SK-N-MC (cell line): ENCODE data around the gene POMT1.

ENCODE experiments used
- DNase-seq: peaks from one replicate; pipeline ENCODE4 v3.0.0-alpha.2; 2011; ENCODE audit warnings: low read depth, low spot score
- H3K27ac ChIP-seq: fragments of 200-600 bp; sonication (generic); 2 replicates; pipeline ENCODE4 v1.5.1; 2016; ENCODE audit warnings: mixed run types
- H3K36me3 ChIP-seq: fragments of 200-600 bp; sonication (generic); 2 replicates; pipeline ENCODE4 v1.6.1; 2017; ENCODE audit warnings: antibody characterized with exemption, low read length, mixed read lengths; ENCODE audit not compliant: insufficient read depth
- H3K4me3 ChIP-seq: fragments of 200-600 bp; sonication (generic); 2 replicates; pipeline ENCODE4 v1.5.1; 2016
- H3K9ac ChIP-seq: fragments of 200-600 bp; sonication (generic); 2 replicates; pipeline ENCODE4 v1.8.0; 2017; ENCODE audit warnings: mixed run types, mixed read lengths; ENCODE audit not compliant: insufficient read length
- H3K9me3 ChIP-seq: fragments of 200-600 bp; sonication (generic); 2 replicates; pipeline ENCODE4 v1.6.1; 2017; ENCODE audit warnings: low read depth, mild to moderate bottlenecking, antibody characterized with exemption, low read length, moderate library complexity, mixed read lengths
- EZH2 ChIP-seq: fragments of 200-600 bp; sonication (generic); IDR thresholded peaks from one replicate; pipeline ENCODE4 v1.6.1; 2017; ENCODE audit warnings: antibody characterized with exemption
- FOXP2 ChIP-seq: optimal IDR thresholded peaks from 2 replicates; pipeline ENCODE3; 2011; ENCODE audit warnings: mild to moderate bottlenecking, moderate library complexity; ENCODE audit not compliant: insufficient read depth; ENCODE audit errors: extremely low read length, control extremely low read depth
- POLR2AphosphoS5 ChIP-seq: IDR thresholded peaks from 2 replicates; pipeline ENCODE4 v1.6.1; 2012; ENCODE audit warnings: mild to moderate bottlenecking, low read depth, low read length, borderline replicate concordance

Gene POMT1

DNA sequence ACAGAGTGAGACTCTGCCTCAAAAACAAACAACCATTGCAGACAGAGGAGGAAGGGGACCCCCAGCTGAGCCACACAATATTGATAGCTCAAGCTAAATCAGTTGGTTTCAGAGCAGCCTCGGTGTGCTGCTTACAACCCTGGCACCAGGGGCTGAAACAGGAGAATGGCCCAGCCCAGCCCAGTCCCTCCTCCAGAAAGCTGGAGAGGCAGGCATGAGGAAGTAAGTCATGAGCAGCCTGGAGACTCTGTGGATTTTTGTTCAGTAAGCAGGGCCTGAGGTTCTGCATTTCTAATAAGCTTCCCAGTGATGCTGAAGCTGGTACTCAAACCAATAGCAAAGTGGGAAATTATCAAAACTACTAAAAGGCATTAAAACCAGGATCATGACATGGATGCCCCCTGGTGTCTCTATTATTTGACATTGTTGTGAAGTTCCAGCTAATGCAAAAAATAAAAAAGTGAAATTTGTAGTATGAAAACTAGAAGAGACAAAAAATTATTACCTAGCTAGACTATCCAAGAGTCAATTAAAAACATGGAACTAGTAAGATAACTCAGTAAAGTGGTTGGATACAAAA is 56.8 kb downstream of the POMT1 start:
- no peak overlapping the region for H3K4me3 ChIP-seq
- no peak for TF ChIP-seq FOXP2
- no peaks in the 10 kb centered on the region for H3K36me3 ChIP-seq
- H3K9me3 ChIP-seq: no peaks in the 10 kb centered on the region
- DNase-seq: no peak
- no peak overlapping the region for H3K9ac ChIP-seq
- H3K27ac ChIP-seq: no peak overlapping the region

DNA sequence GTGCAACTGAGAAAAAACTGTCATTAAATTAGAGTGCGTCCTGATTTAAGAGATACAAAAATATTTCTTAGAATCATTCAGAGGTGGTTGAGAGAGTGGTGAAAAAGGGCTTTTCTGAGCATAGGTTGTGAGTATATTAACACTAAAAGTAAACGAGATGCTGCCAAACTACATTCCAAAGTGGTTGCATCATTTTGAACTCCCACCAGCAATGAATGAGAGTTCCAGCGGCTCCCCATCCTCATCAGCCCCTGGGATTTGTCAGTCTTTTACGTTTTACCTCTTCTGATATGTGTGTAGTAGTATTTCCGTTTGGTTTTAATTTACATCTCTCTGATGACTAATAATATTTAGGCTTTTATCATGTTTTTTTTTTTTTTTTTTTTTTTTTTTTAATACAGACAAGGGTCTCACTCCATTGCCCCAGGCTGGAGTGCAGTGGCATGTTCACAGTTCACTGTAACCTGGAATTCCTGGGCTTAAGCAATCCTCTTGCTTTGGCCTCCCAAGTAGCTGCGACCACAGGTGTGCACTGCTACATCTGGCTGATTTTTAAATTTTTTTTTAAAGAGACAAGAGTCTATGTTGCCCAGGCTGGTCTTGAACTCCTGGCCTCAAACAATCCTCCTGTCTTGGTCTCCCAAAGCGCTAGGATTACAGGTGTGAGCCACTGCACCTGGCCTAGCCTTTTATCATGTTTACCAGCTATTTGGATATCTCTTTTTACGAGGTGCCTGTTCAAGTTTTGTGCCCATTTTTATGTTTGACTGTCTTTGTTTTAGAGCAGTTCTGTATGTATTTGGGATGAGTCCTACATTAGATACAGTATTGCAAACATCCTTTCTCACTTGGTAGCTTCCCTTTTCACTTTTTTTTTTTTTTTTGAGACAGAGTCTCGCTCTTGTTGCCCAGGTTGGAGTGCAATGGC is 59.6 kb downstream of the POMT1 start:
- Histone ChIP-seq H3K27ac (no peak overlapping the region), H3K36me3 (no peaks in the 10 kb centered on the region), H3K9me3 (no peaks in the 10 kb centered on the region), H3K9ac (no peak overlapping the region), H3K4me3 (no peak overlapping the region)
- no peak for DNase-seq
- TF ChIP-seq POLR2AphosphoS5: no peak
- TF ChIP-seq EZH2: no peak
- no peak for TF ChIP-seq FOXP2

DNA sequence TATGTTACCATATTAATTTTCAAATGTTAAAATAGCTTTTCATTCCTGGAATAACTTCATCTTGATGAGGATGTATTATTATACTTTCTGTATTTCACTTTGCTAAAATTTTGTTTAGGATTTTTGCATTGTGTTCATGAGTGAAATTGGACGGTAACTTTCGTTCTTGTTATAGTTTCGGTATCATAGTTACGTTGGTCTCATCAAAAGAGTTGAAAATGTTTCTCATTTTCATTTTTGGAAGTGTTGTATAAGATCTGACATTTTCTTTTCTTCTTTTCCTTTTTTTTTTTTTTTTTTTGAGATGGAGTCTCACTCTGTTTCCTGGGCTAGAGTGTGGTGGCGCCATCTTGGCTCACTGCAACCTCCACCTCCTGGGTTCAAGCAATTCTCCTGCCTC is 62.7 kb downstream of the POMT1 start:
- no peak for TF ChIP-seq POLR2AphosphoS5
- TF ChIP-seq EZH2: no peak
- no peak for TF ChIP-seq FOXP2
- Histone ChIP-seq H3K4me3 (no peak overlapping the region), H3K9me3 (no peaks in the 10 kb centered on the region), H3K9ac (no peak overlapping the region), H3K27ac (no peak overlapping the region), H3K36me3 (no peaks in the 10 kb centered on the region)
- DNase-seq: no peak

DNA sequence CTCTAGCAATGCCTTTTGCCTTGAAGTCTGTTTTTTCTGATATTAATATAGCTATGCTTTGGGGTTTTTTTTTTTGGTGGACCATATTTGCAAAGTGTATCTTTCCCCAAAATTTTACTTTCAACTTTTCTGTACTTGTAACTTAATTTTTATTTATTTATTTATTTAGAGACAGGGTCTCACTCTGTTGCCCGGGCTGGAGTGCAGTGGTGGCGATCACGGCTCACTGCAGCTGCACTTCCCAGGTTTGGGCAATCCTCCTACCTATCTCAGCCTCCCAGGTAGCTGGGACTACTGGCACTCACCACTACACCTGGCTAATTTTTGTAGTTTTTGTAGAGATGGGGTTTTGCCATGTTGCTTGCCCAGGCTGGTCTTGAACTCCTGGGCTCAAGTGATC is 63.4 kb downstream of the POMT1 start:
- no peak overlapping the region for H3K4me3 ChIP-seq
- H3K9ac ChIP-seq: no peak overlapping the region
- H3K9me3 ChIP-seq: no peaks in the 10 kb centered on the region
- TF ChIP-seq FOXP2 (no peak), POLR2AphosphoS5 (no peak), EZH2 (no peak)
- DNase-seq: no peak
- no peak overlapping the region for H3K27ac ChIP-seq
- no peaks in the 10 kb centered on the region for H3K36me3 ChIP-seq

DNA sequence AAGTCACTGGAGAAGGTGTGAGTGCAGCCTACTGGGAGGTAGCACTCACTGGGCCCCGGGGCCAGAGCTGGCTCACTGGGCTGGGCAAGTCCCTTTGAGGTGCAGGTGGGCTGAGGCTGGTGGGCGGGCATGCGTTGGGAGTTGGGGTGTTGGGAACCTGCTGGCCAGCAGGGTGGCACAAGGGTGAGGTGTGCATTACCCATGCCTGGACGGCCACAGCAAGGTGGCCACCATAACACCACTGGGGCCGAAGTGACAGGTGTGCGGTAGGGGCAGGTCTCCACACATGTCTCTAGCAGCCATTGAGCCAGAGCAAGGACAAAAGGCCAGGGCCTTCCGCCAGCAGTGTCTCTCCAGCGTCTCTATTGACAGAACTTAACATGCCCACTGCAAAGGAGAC is 65.2 kb downstream of the POMT1 start:
- TF ChIP-seq EZH2: no peak
- no peak for TF ChIP-seq POLR2AphosphoS5
- TF ChIP-seq FOXP2: no peak
- no peak overlapping the region for H3K4me3 ChIP-seq
- H3K36me3 ChIP-seq: no peaks in the 10 kb centered on the region
- H3K9me3 ChIP-seq: no peaks in the 10 kb centered on the region
- no peak for DNase-seq
- H3K27ac ChIP-seq: no peak overlapping the region
- no peak overlapping the region for H3K9ac ChIP-seq
